Endothelial cell of umbilical vein (primary cell): ENCODE measurements around the gene BABAM2. TPM values are rescaled to one million over a fixed set of nuclear protein-coding genes. Genes with fewer than 3 reads are reported as not detected.
"Not testable (repeated sequence)": the region's sequence is repeated elsewhere in the genome, so short reads cannot be mapped to it uniquely, and the experiment has no call there.

Source experiments
- BruUV-seq: library from RNA; stranded (reverse); fragments of 400-500 nt; replicated peaks from 2 replicates; lab custom pipeline; 2021; lab: Mats Ljungman, UMichigan
- CTCF ChIA-PET: fragments of 300-600, 350-600 bp; sonication (Branson Sonifier 250); formaldehyde crosslinking; loops from one replicate; lab custom pipeline; 2021; ENCODE audit warnings: antibody characterized with exemption, inconsistent platforms; lab: Charles Lee
- POLR2A ChIA-PET: fragments of 300-600, 350-600 bp; sonication (Branson Sonifier 250); formaldehyde crosslinking; loops from one replicate; lab custom pipeline; 2021; ENCODE audit warnings: antibody characterized with exemption, inconsistent platforms; lab: Charles Lee
- DNase-seq: peaks from one replicate; pipeline ENCODE4 v3.0.0-alpha.2; 2011; ENCODE audit warnings: low read depth, low spot score
- FAIRE-seq: peaks from 2 replicates; lab custom pipeline; 2011; peaks lifted over from hg19 to GRCh38; lab: Jason Lieb, UNC
- H2AFZ ChIP-seq: 2 replicates; pipeline ENCODE4 v1.6.0; 2012; ENCODE audit warnings: low read depth, low read length, control low read depth, inconsistent platforms
- H3K27ac ChIP-seq: 2 replicates; pipeline ENCODE4 v1.5.1; 2011; ENCODE audit warnings: low read depth, mild to moderate bottlenecking, control low read depth, low read length, moderate library complexity; ENCODE audit not compliant: insufficient read depth
- H3K27me3 ChIP-seq, 2 experiments: 2 replicates each; pipeline versions ENCODE4 v1.6.0 to v1.6.1; 2011; ENCODE audit warnings: low read length in 2 of 2, mixed read lengths in 1 of 2; ENCODE audit not compliant: control insufficient read depth in 2 of 2, insufficient read depth in 2 of 2
- H3K36me3 ChIP-seq, 2 experiments: 2 replicates in 1 of 2; 3 replicates in 1 of 2; pipeline ENCODE4 v1.5.1; 2011; ENCODE audit warnings: low read length in 2 of 2, mild to moderate bottlenecking in 1 of 2, moderate library complexity in 1 of 2; ENCODE audit not compliant: control insufficient read depth in 2 of 2, insufficient read depth in 2 of 2; ENCODE audit errors: extremely low read depth in 1 of 2
- H3K4me1 ChIP-seq: 3 replicates; pipeline ENCODE4 v1.5.1; 2011; ENCODE audit warnings: mild to moderate bottlenecking, low read length; ENCODE audit not compliant: control insufficient read depth, insufficient read depth; ENCODE audit errors: extremely low read depth
- H3K4me2 ChIP-seq: 2 replicates; pipeline ENCODE4 v1.6.1; 2011; ENCODE audit warnings: low read length, control low read depth, mixed read lengths; ENCODE audit not compliant: insufficient read depth
- H3K4me3 ChIP-seq, 3 experiments: fragments of 200-600 bp in 1 of 3; sonication (generic), shearing (Covaris generic) in 1 of 3; replicated peaks in 1 of 3; 2 replicates each; pipeline ENCODE4 v1.5.1; 2011 to 2016; ENCODE audit warnings: control low read depth in 3 of 3, low read length in 3 of 3, mild to moderate bottlenecking in 2 of 3, inconsistent platforms in 1 of 3, low read depth in 1 of 3, moderate library complexity in 1 of 3; ENCODE audit not compliant: insufficient read depth in 1 of 3
- H3K79me2 ChIP-seq: 2 replicates; pipeline ENCODE4 v1.6.0; 2012; ENCODE audit warnings: low read length, inconsistent platforms; ENCODE audit not compliant: control insufficient read depth, insufficient read depth
- H3K9ac ChIP-seq: replicated peaks from 2 replicates; pipeline ENCODE3; 2011; ENCODE audit warnings: low read length, control low read depth; ENCODE audit not compliant: insufficient read depth; ENCODE audit errors: extremely low read depth
- H3K9me1 ChIP-seq: replicated peaks from 3 replicates; pipeline ENCODE4 v1.6.0; 2011; ENCODE audit warnings: mild to moderate bottlenecking, low read length; ENCODE audit not compliant: control insufficient read depth, insufficient read depth; ENCODE audit errors: extremely low read depth
- H3K9me3 ChIP-seq: replicated peaks from 2 replicates; pipeline ENCODE4 v1.5.1; 2012; ENCODE audit warnings: low read length, inconsistent platforms; ENCODE audit not compliant: control insufficient read depth, insufficient read depth
- H4K20me1 ChIP-seq: replicated peaks from 2 replicates; pipeline ENCODE3; 2011; ENCODE audit warnings: mild to moderate bottlenecking, low read length; ENCODE audit not compliant: control insufficient read depth, insufficient read depth; ENCODE audit errors: extremely low read depth
- CTCF ChIP-seq, 2 donors: IDR thresholded peaks; 1 replicate in 1 of 2; 2 replicates in 1 of 2; pipeline ENCODE4 v1.5.1; 2011; ENCODE audit warnings: low read length in 2 of 2, mild to moderate bottlenecking in 2 of 2, moderate library complexity in 2 of 2, control low read depth in 1 of 2, inconsistent platforms in 1 of 2, low read depth in 1 of 2; ENCODE audit not compliant: insufficient read depth in 1 of 2; ENCODE audit errors: extremely low read depth in 1 of 2
- EZH2 ChIP-seq: IDR thresholded peaks from 2 replicates; pipeline ENCODE4 v1.6.1; 2012; ENCODE audit warnings: borderline replicate concordance, low read depth, mild to moderate bottlenecking, moderate library complexity, low read length, inconsistent platforms; ENCODE audit not compliant: severe bottlenecking
- FOS ChIP-seq: IDR thresholded peaks from 2 replicates; pipeline ENCODE4 v1.6.1; 2011; ENCODE audit warnings: mild to moderate bottlenecking, low read length, moderate library complexity, borderline replicate concordance; ENCODE audit not compliant: insufficient read depth
- GATA2 ChIP-seq: IDR thresholded peaks from 2 replicates; pipeline ENCODE4 v1.7.0; 2011; ENCODE audit warnings: low read depth, mild to moderate bottlenecking, moderate library complexity, mixed read lengths, low read length; ENCODE audit not compliant: insufficient read length, insufficient read depth
- JUN ChIP-seq: IDR thresholded peaks from 2 replicates; pipeline ENCODE4 v1.6.1; 2011; ENCODE audit warnings: borderline replicate concordance, low read depth; ENCODE audit not compliant: insufficient read length, insufficient read depth
- MAX ChIP-seq: IDR thresholded peaks from 2 replicates; pipeline ENCODE4 v1.6.1; 2011; ENCODE audit not compliant: insufficient read depth, insufficient read length
- MYC ChIP-seq: IDR thresholded peaks from one replicate; pipeline ENCODE4 v1.6.1; 2011; ENCODE audit warnings: mild to moderate bottlenecking, low read depth, low read length
- POLR2A ChIP-seq: IDR thresholded peaks from 2 replicates; pipeline ENCODE4 v1.6.1; 2012; ENCODE audit warnings: low read depth, mild to moderate bottlenecking, control low read depth, low read length
- POLR2AphosphoS5 ChIP-seq: IDR thresholded peaks from 2 replicates; pipeline ENCODE4 v1.6.1; 2012; ENCODE audit warnings: low read depth, mild to moderate bottlenecking, control low read depth, low read length, moderate library complexity; ENCODE audit not compliant: insufficient read depth
- dilution Hi-C: fragments of 300-500 bp; cut with MboI; formaldehyde crosslinking; loops from one replicate; pipeline ENCODE4 v1.15.0; 2019; ENCODE audit warnings: low sequenced_read_pairs; ENCODE audit not compliant: extremely low pct_ligation_motif_present
- intact Hi-C: fragments of 100-400 bp; cut with micrococcal nuclease; formaldehyde crosslinking; loops from one replicate; pipeline ENCODE4 v1.10.0; 2022
- polyA plus RNA-seq, 4 experiments: library from polyadenylated mRNA; depleted of rRNA in 3 of 4; stranded (reverse) in 3 of 4; unstranded in 1 of 4; fragments of >200 nt; gene quantifications; 2 replicates each; pipeline versions ENCODE4 v1.2.1 to v1.2.3, GENCODE V29; 2011 to 2012; ENCODE audit warnings: missing spikeins in 1 of 4
- total RNA-seq: library from RNA; stranded (reverse); gene quantifications from 2 replicates; pipeline ENCODE4 v1.2.3, GENCODE V29; 2021

The BABAM2 gene
- total and polyA plus RNA-seq, 2 donors (not counting 3 experiments of a cell fraction or from before 2014, with no cell fraction given): 19.9 to 27.6 TPM

GRCh38 chr2:28329184-28329583 lies 438.7 kb downstream of the BABAM2 start:
- Histone ChIP-seq H3K36me3 (no peaks in the 10 kb centered on the region), H3K9me3 (no peaks in the 10 kb centered on the region), H3K27me3 (no peaks in the 10 kb centered on the region), H3K4me3 (no peak overlapping the region), H2AFZ (no peak overlapping the region), H3K27ac (no peak overlapping the region), H4K20me1 (no peaks in the 10 kb centered on the region), H3K9ac (no peak overlapping the region), H3K79me2 (no peaks in the 10 kb centered on the region), H3K4me1 (no peaks in the 10 kb centered on the region), H3K9me1 (no peaks in the 10 kb centered on the region), H3K4me2 (no peak overlapping the region)
- dilution Hi-C loops: no loop called here
- DNase-seq (no peak), FAIRE-seq (no peak)
- ChIA-PET POLR2A (no interaction called here), CTCF (interaction anchor here (0.6 to 1.2 kb wide), 2 partner anchors 9 to 575 kb away, joined by 3 read pairs; no protein-coding TSS in a partner anchor)
- TF ChIP-seq FOS (no peak), POLR2A (no peak), MAX (no peak), GATA2 (no peak), POLR2AphosphoS5 (no peak), JUN (no peak), EZH2 (no peak), CTCF (IDR thresholded peaks at IDR 0.05; ENCODE audit: extremely low read depth in 1 of 2, insufficient read depth in 1 of 2, low read depth in 1 of 2, low read length in 2 of 2) (no peak), MYC (no peak)
- BruUV-seq: no TSS peak
- intact Hi-C loops: no loop called here

- POLR2A ChIA-PET, DNase-seq, H4K20me1 ChIP-seq, H3K9me3 ChIP-seq, H3K27me3 ChIP-seq, H3K9me1 ChIP-seq, dilution Hi-C loops, H3K4me1 ChIP-seq, H3K79me2 ChIP-seq, H3K9ac ChIP-seq, H3K4me3 ChIP-seq, H3K4me2 ChIP-seq, H3K36me3 ChIP-seq, FAIRE-seq, H3K27ac ChIP-seq, CTCF ChIA-PET, BruUV-seq, H2AFZ ChIP-seq, intact Hi-C loops: not testable (repeated sequence)
These were observed 440.2 kb downstream of the BABAM2 start for GRCh38 chr2:28330722-28331121.

- POLR2A ChIA-PET, BruUV-seq, H3K79me2 ChIP-seq, FAIRE-seq, H3K27ac ChIP-seq, H4K20me1 ChIP-seq, H3K36me3 ChIP-seq, H3K4me2 ChIP-seq, H2AFZ ChIP-seq, CTCF ChIA-PET, H3K4me1 ChIP-seq, H3K9me3 ChIP-seq, H3K4me3 ChIP-seq, intact Hi-C loops, dilution Hi-C loops, H3K27me3 ChIP-seq, H3K9me1 ChIP-seq, H3K9ac ChIP-seq, DNase-seq: not testable (repeated sequence)
These were observed 441.3 kb downstream of the BABAM2 start for GRCh38 chr2:28331797-28332196.
